ENCODE data around the gene EPS8L2. TPM values are rescaled to one million over a fixed set of nuclear protein-coding genes. Genes with fewer than 3 reads are reported as not detected.

EPS8L2 gene
- total and polyA plus RNA-seq, 9 of the 15 experiments (the other 6 are each of a cell fraction or from before 2014, with no cell fraction given) = 0.75 to 17.0 (median 3.7) TPM

GRCh38 chr11:707817-708420 lies 1.9 kb downstream of the EPS8L2 start:
- Histone ChIP-seq H3K36me3 (ENCODE audit: control insufficient read depth, insufficient read depth, low read length) (peaks cover under 1% of the 10 kb centered on the region; the same call in 1 of the 3 replicates), H3K4me1 (replicated peaks in 1 of 2; ENCODE audit: control insufficient read depth in 2 of 2, insufficient read depth in 2 of 2, low read length in 2 of 2) (peaks cover 6 to 82% of the 10 kb centered on the region in 2 experiments), H3K4me3 (no peak overlapping the region), H3K9ac (ENCODE audit: insufficient read depth in 1 of 2, low read depth in 2 of 2, low read length in 2 of 2) (peak overlapping the region in 1 of 2 experiments; percentile 50; a peak in 2 of 4 replicates), H3K9me1 (ENCODE audit: control insufficient read depth, insufficient read depth, low read length) (no peaks in the 10 kb centered on the region), H2AFZ (ENCODE audit: low read depth, low read length) (no peak overlapping the region), H3K27ac (ENCODE audit: extremely low read depth, low read depth, low read length) (no peak overlapping the region), H3K27me3 (ENCODE audit: control insufficient read depth in 2 of 2, insufficient read depth in 2 of 2, low read length in 2 of 2) (no peaks in the 10 kb centered on the region), H3K9me3 (replicated peaks; ENCODE audit: control insufficient read depth, insufficient read depth, low read depth, low read length) (no peaks in the 10 kb centered on the region), H3K79me2 (ENCODE audit: control insufficient read depth, insufficient read depth, low read length) (no peaks in the 10 kb centered on the region), H3K4me2 (ENCODE audit: insufficient read depth, low read length) (no peak overlapping the region), H4K20me1 (replicated peaks; ENCODE audit: control insufficient read depth, insufficient read depth, low read length) (no peaks in the 10 kb centered on the region)
- DNase-seq (ENCODE audit: extremely low read depth in 1 of 4, low spot score in 3 of 4) (no peak), ATAC-seq (no peak), FAIRE-seq (no peak)
- intact Hi-C loops (cut with micrococcal nuclease) (no loop called here), in situ Hi-C loops (cut with MboI) (no loop called here)
- BruUV-seq (replicated peaks) = no TSS peak
- ChIA-PET POLR2A (no interaction called here), CTCF (ENCODE audit: low intra/inter-chr PET ratio) (no interaction called here)
- 63% methylated on average over 14 of the region's 16 CpGs for WGBS (ENCODE audit: insufficient coverage, low coverage, missing lambda C conversion rate)
- no peak for TF ChIP-seq POU5F1 (IDR thresholded peaks at IDR 0.05; ENCODE audit: borderline replicate concordance, low read depth, low read length, partially characterized antibody)
- TF ChIP-seq RFX5 (IDR thresholded peaks at IDR 0.05; ENCODE audit: low read depth, low read length) = no peak
- TF ChIP-seq IFI16 (CRISPR knock-in tag; IDR thresholded peaks at IDR 0.05) = no peak
- TF ChIP-seq ZNF644 (tag; IDR thresholded peaks at IDR 0.05; ENCODE audit: low read depth) = no peak
- TF ChIP-seq ZNF79 (CRISPR knock-in tag; IDR thresholded peaks at IDR 0.05; ENCODE audit: low read depth) = no peak
- TF ChIP-seq POLR2B (IDR thresholded peaks at IDR 0.05; ENCODE audit: low read depth, partially characterized antibody) = no peak
- TF ChIP-seq HDAC3 (IDR thresholded peaks at IDR 0.05; ENCODE audit: borderline replicate concordance, partially characterized antibody) = no peak
- no peak for TF ChIP-seq ZNF445 (CRISPR knock-in tag; IDR thresholded peaks at IDR 0.05; ENCODE audit: low read depth)
- no peak for TF ChIP-seq ETV1 (tag; conservative IDR thresholded peaks at IDR 0.05; ENCODE audit: low read depth)
- TF ChIP-seq DMBX1 (CRISPR knock-in tag; IDR thresholded peaks at IDR 0.05; ENCODE audit: borderline replicate concordance) = no peak
- TF ChIP-seq MLLT1 (IDR thresholded peaks at IDR 0.05) = no peak
- no peak for TF ChIP-seq FOS (IDR thresholded peaks at IDR 0.05; ENCODE audit: extremely low read depth, insufficient read length)
- no peak for TF ChIP-seq THRAP3 (IDR thresholded peaks at IDR 0.05; ENCODE audit: borderline replicate concordance)
- TF ChIP-seq ZNF140 (CRISPR knock-in tag; IDR thresholded peaks at IDR 0.05) = no peak
- no peak for TF ChIP-seq RFX1 (IDR thresholded peaks at IDR 0.05)
- TF ChIP-seq SREBF2 (CRISPR knock-in tag; IDR thresholded peaks at IDR 0.05) = no peak
- TF ChIP-seq CAMTA2 (CRISPR knock-in tag; conservative IDR thresholded peaks at IDR 0.05) = no peak
- no peak for TF ChIP-seq U2AF1 (optimal IDR thresholded peaks at IDR 0.05; ENCODE audit: low read depth, low read length)
- TF ChIP-seq ZFP30 (CRISPR knock-in tag; IDR thresholded peaks at IDR 0.05; ENCODE audit: borderline replicate concordance) = no peak
